BLaER1 treated with 17β-estradiol and CSF1 and Interleukin-3, amounts not matched to agents 10 nM and 100 nM (cell line): ENCODE measurements around the gene NEK10.

Experiments
- H3K27ac ChIP-seq, 11 experiments: shearing (Covaris generic); formaldehyde crosslinking; 2 replicates each; pipeline ENCODE4 v1.8.1; 2022
- H3K27me3 ChIP-seq, 11 experiments: shearing (Covaris generic); formaldehyde crosslinking; 2 replicates each; pipeline ENCODE4 v1.8.1; 2022
- H3K36me3 ChIP-seq, 11 experiments: shearing (Covaris generic); formaldehyde crosslinking; 2 replicates each; pipeline ENCODE4 v1.8.1; 2022
- H3K4me1 ChIP-seq, 10 experiments: shearing (Covaris generic); formaldehyde crosslinking; 2 replicates each; pipeline ENCODE4 v1.8.1; 2022
- H3K4me2 ChIP-seq, 11 experiments: shearing (Covaris generic); formaldehyde crosslinking; 2 replicates each; pipeline ENCODE4 v1.8.1; 2022
- H3K4me3 ChIP-seq, 10 experiments: shearing (Covaris generic); formaldehyde crosslinking; 2 replicates each; pipeline ENCODE4 v1.8.1; 2022
- H3K9ac ChIP-seq, 11 experiments: shearing (Covaris generic); formaldehyde crosslinking; 2 replicates each; pipeline ENCODE4 v1.8.1; 2022
- H3K9me3 ChIP-seq, 11 experiments: shearing (Covaris generic); formaldehyde crosslinking; replicated peaks in 1 of 11; 2 replicates each; pipeline ENCODE4 v1.8.1; 2022
- H4K20me1 ChIP-seq, 11 experiments: shearing (Covaris generic); formaldehyde crosslinking; 2 replicates each; pipeline ENCODE4 v1.8.1; 2022
- Cebpa-rat ChIP-seq, 11 experiments: shearing (Covaris generic); IDR thresholded peaks; 2 replicates each; pipeline ENCODE4 v1.8.1; 2022

Gene NEK10

GRCh38 chr3:27160779-27161287, 208.3 kb downstream of the NEK10 start:
- H3K27me3 ChIP-seq, result no peaks in the 10 kb centered on the region
- H4K20me1 ChIP-seq, result no peaks in the 10 kb centered on the region
- no peak overlapping the region for H3K4me3 ChIP-seq
- H3K36me3 ChIP-seq, result peaks cover 0 to 8% (median 0%) of the 10 kb centered on the region in 11 experiments; a peak in 1 of 22 replicates
- H3K4me2 ChIP-seq, result no peak overlapping the region
- H3K4me1 ChIP-seq, result no peaks in the 10 kb centered on the region
- no peak overlapping the region for H3K9ac ChIP-seq
- H3K9me3 ChIP-seq, result no peaks in the 10 kb centered on the region
- TF ChIP-seq Cebpa-rat (IDR thresholded peaks at IDR 0.05), result no peak
- H3K27ac ChIP-seq, result no peak overlapping the region

- H3K4me3 ChIP-seq, result no peak overlapping the region
- no peak overlapping the region for H3K4me2 ChIP-seq
- no peaks in the 10 kb centered on the region for H4K20me1 ChIP-seq
- no peaks in the 10 kb centered on the region for H3K9me3 ChIP-seq
- TF ChIP-seq Cebpa-rat (IDR thresholded peaks at IDR 0.05), result no peak
- H3K4me1 ChIP-seq, result no peaks in the 10 kb centered on the region
- H3K36me3 ChIP-seq, result peaks cover 0 to 6% (median 0%) of the 10 kb centered on the region in 11 experiments; a peak in 1 of 22 replicates
- H3K27ac ChIP-seq, result no peak overlapping the region
- H3K9ac ChIP-seq, result no peak overlapping the region
- no peaks in the 10 kb centered on the region for H3K27me3 ChIP-seq
These were observed 209.0 kb downstream of the NEK10 start for GRCh38 chr3:27160146-27160545.

- Histone ChIP-seq H3K4me2 (no peak overlapping the region), H3K27ac (no peak overlapping the region), H4K20me1 (no peaks in the 10 kb centered on the region), H3K9me3 (no peaks in the 10 kb centered on the region), H3K4me3 (no peak overlapping the region), H3K9ac (no peak overlapping the region), H3K36me3 (peaks cover 0 to 3% (median 0%) of the 10 kb centered on the region in 11 experiments; a peak in 1 of 22 replicates), H3K4me1 (no peaks in the 10 kb centered on the region), H3K27me3 (no peaks in the 10 kb centered on the region)
- no peak for TF ChIP-seq Cebpa-rat (IDR thresholded peaks at IDR 0.05)
These were observed 222.0 kb downstream of the NEK10 start for GRCh38 chr3:27147215-27147614.

GRCh38 chr3:27146786-27147185, 222.4 kb downstream of the NEK10 start:
- H4K20me1 ChIP-seq, result no peaks in the 10 kb centered on the region
- H3K4me2 ChIP-seq, result no peak overlapping the region
- peaks cover 0 to 5% (median 0%) of the 10 kb centered on the region in 11 experiments; a peak in 2 of 22 replicates for H3K36me3 ChIP-seq
- H3K9ac ChIP-seq, result no peak overlapping the region
- no peak for TF ChIP-seq Cebpa-rat (IDR thresholded peaks at IDR 0.05)
- H3K4me1 ChIP-seq, result no peaks in the 10 kb centered on the region
- H3K4me3 ChIP-seq, result no peak overlapping the region
- H3K27ac ChIP-seq, result no peak overlapping the region
- H3K9me3 ChIP-seq, result peaks cover 0 to 1% (median 0%) of the 10 kb centered on the region in 11 experiments; a peak in 8 of 22 replicates
- no peaks in the 10 kb centered on the region for H3K27me3 ChIP-seq

GRCh38 chr3:27145719-27146118, 223.5 kb downstream of the NEK10 start:
- H3K4me2 ChIP-seq, result no peak overlapping the region
- no peak overlapping the region for H3K9ac ChIP-seq
- H3K4me3 ChIP-seq, result no peak overlapping the region
- H3K27me3 ChIP-seq, result no peaks in the 10 kb centered on the region
- no peak overlapping the region for H3K27ac ChIP-seq
- no peaks in the 10 kb centered on the region for H4K20me1 ChIP-seq
- peaks cover 6 to 12% (median 10%) of the 10 kb centered on the region in 11 experiments; a peak in 18 of 22 replicates for H3K9me3 ChIP-seq
- peaks cover 0 to 15% (median 0%) of the 10 kb centered on the region in 11 experiments; a peak in 4 of 22 replicates for H3K36me3 ChIP-seq
- no peaks in the 10 kb centered on the region for H3K4me1 ChIP-seq
- TF ChIP-seq Cebpa-rat (IDR thresholded peaks at IDR 0.05), result no peak

- peaks cover 7 to 24% (median 14%) of the 10 kb centered on the region in 11 experiments; a peak in 19 of 22 replicates for H3K9me3 ChIP-seq
- no peak overlapping the region for H3K9ac ChIP-seq
- no peak overlapping the region for H3K27ac ChIP-seq
- H3K27me3 ChIP-seq, result no peaks in the 10 kb centered on the region
- TF ChIP-seq Cebpa-rat (IDR thresholded peaks at IDR 0.05), result no peak
- peaks cover 0 to 44% (median 0%) of the 10 kb centered on the region in 11 experiments; a peak in 5 of 22 replicates for H3K36me3 ChIP-seq
- no peak overlapping the region for H3K4me3 ChIP-seq
- H4K20me1 ChIP-seq, result no peaks in the 10 kb centered on the region
- no peak overlapping the region for H3K4me2 ChIP-seq
- no peaks in the 10 kb centered on the region for H3K4me1 ChIP-seq
These were observed 227.5 kb downstream of the NEK10 start for GRCh38 chr3:27141668-27142067.

GRCh38 chr3:27138562-27138961, 230.6 kb downstream of the NEK10 start:
- Histone ChIP-seq H3K9me3 (peaks cover 7 to 24% (median 14%) of the 10 kb centered on the region in 11 experiments; a peak in 19 of 22 replicates), H4K20me1 (no peaks in the 10 kb centered on the region), H3K4me2 (no peak overlapping the region), H3K27me3 (no peaks in the 10 kb centered on the region), H3K4me3 (no peak overlapping the region), H3K9ac (no peak overlapping the region), H3K4me1 (no peaks in the 10 kb centered on the region), H3K36me3 (peaks cover 0 to 44% (median 0%) of the 10 kb centered on the region in 11 experiments; a peak in 5 of 22 replicates), H3K27ac (no peak overlapping the region)
- TF ChIP-seq Cebpa-rat (IDR thresholded peaks at IDR 0.05), result no peak

GRCh38 chr3:27138005-27138404, 231.2 kb downstream of the NEK10 start:
- H4K20me1 ChIP-seq, result no peaks in the 10 kb centered on the region
- no peak for TF ChIP-seq Cebpa-rat (IDR thresholded peaks at IDR 0.05)
- H3K4me1 ChIP-seq, result no peaks in the 10 kb centered on the region
- H3K27ac ChIP-seq, result no peak overlapping the region
- H3K4me3 ChIP-seq, result no peak overlapping the region
- peaks cover 0 to 44% (median 0%) of the 10 kb centered on the region in 11 experiments; a peak in 5 of 22 replicates for H3K36me3 ChIP-seq
- H3K27me3 ChIP-seq, result no peaks in the 10 kb centered on the region
- H3K9me3 ChIP-seq, result peaks cover 7 to 24% (median 14%) of the 10 kb centered on the region in 11 experiments; a peak in 19 of 22 replicates
- H3K4me2 ChIP-seq, result no peak overlapping the region
- no peak overlapping the region for H3K9ac ChIP-seq

GRCh38 chr3:27134171-27134796, 234.9 kb downstream of the NEK10 start:
- no peaks in the 10 kb centered on the region for H3K27me3 ChIP-seq
- TF ChIP-seq Cebpa-rat (IDR thresholded peaks at IDR 0.05), result no peak
- H3K9me3 ChIP-seq, result peaks cover 0 to under 1% (median 0%) of the 10 kb centered on the region in 11 experiments; a peak in 1 of 22 replicates
- no peaks in the 10 kb centered on the region for H4K20me1 ChIP-seq
- H3K36me3 ChIP-seq, result peaks cover 0 to 19% (median 0%) of the 10 kb centered on the region in 11 experiments; a peak in 2 of 22 replicates
- no peaks in the 10 kb centered on the region for H3K4me1 ChIP-seq
- H3K4me3 ChIP-seq, result no peak overlapping the region
- no peak overlapping the region for H3K9ac ChIP-seq
- no peak overlapping the region for H3K27ac ChIP-seq
- H3K4me2 ChIP-seq, result no peak overlapping the region
